ENCODE measurements around the gene TANGO2.

DNA sequence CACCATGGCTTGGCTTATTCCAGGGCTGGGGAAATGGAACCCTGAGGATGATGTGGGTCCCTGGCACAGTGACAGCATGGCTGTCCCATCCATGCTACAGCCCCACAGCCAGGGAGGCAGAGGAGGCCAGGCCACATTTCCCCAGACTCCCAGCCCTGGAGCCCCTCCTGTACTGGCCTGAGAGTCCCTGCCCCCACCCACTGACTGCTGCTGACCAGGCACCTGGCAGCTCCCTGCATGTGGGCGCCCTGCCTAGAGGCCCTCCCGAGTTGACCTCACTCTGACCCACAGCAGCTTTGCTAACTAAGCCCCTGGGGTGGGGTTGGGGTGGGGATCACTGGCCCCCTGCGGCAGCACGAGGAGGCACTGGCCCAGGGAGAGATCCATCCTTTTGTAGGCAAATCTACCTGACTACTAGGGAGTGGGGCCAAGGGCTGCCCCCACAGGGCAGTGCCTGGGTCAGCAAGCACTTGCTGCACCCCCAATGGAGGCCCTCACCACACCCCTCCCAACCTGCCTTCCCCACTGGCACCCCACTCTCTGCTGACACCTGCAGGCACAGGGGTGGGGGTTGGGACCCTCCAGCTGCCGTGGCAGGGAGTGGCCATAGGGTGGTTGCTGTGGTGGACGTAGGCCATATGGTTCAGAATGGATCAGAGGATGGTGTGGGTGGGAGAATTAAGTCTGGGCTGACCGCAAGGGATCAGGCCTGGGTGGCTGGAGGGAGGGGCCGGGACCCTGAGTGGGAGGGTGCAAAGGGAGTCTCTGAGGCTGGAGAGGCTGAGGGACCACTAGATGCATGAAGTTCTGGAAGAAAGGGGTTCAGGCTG is 21.7 kb upstream of the TANGO2 start:
- TF ChIP-seq, protein P1, sequence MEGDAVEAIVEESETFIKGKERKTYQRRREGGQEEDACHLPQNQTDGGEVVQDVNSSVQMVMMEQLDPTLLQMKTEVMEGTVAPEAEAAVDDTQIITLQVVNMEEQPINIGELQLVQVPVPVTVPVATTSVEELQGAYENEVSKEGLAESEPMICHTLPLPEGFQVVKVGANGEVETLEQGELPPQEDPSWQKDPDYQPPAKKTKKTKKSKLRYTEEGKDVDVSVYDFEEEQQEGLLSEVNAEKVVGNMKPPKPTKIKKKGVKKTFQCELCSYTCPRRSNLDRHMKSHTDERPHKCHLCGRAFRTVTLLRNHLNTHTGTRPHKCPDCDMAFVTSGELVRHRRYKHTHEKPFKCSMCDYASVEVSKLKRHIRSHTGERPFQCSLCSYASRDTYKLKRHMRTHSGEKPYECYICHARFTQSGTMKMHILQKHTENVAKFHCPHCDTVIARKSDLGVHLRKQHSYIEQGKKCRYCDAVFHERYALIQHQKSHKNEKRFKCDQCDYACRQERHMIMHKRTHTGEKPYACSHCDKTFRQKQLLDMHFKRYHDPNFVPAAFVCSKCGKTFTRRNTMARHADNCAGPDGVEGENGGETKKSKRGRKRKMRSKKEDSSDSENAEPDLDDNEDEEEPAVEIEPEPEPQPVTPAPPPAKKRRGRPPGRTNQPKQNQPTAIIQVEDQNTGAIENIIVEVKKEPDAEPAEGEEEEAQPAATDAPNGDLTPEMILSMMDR (IDR thresholded peaks at IDR 0.05): no peak
- no peak for TF ChIP-seq POLR2A (IDR thresholded peaks at IDR 0.05)

All from body of pancreas (tissue), 4 donors.